COR-L47 (cell line): Measurements from ENCODE around the gene RXFP3.

Experiments used
- DNase-seq: peaks from one replicate; lab custom pipeline; 2025; lab: John Stamatoyannopoulos, UW

RXFP3 gene

GRCh38 chr5:33984178-33984577 lies 48.0 kb downstream of the RXFP3 start:
- no peak for DNase-seq

- DNase-seq: no peak
Observed at GRCh38 chr5:33984671-33985124, 48.5 kb downstream of the RXFP3 start, which contains the start of gene SLC45A2. Gene SLC45A2, minus strand, starts transcription at chr5:33984693. Its CDS starts 110 bp downstream, at chr5:33984583.

- no peak for DNase-seq
Observed at GRCh38 chr5:33985447-33985846, 49.3 kb downstream of the RXFP3 start.
